HG03565 (cell line): ENCODE data around the gene HTRA1.

Experiments used
- ATAC-seq: cut with Tn5 transposase; IDR thresholded peaks from one replicate; pipeline ENCODE4 v1.9.1; 2021; ENCODE audit warnings: mild to moderate bottlenecking, moderate library complexity; ENCODE audit not compliant: unreplicated experiment

Gene HTRA1

DNA sequence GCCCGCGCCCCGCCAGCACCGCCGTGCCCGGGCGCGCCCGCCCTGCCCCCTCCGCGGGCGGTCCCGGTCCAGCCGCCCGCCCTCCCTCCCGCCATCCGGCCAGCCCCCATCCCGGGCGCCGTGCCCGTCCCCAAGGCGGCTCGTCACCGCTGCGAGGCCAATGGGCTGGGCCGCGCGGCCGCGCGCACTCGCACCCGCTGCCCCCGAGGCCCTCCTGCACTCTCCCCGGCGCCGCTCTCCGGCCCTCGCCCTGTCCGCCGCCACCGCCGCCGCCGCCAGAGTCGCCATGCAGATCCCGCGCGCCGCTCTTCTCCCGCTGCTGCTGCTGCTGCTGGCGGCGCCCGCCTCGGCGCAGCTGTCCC, at the start of gene HTRA1:
Gene HTRA1 (plus strand): TSS at position 187 of the 362 bp plus-strand sequence. CDS start 100 bp downstream, at position 287.
- ATAC-seq: no peak

DNA sequence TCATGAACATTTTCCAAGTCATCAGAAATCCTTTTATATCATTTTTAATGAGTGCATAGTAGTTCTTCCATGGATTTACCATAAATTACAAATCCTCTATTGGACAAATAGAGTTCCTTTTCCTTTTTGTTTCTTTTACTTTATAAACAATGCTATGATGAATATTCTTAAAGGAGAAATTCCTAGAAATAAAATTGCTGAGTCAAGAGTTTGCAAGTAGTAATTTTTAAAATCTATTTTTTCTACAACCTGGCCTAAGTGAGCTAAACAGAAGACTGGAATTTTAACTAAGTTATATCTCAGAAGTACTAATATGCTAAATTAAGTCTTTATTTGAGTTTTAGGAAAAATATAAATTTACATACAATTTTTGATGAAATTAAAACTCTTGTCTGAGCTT, 48.0 kb upstream of the HTRA1 start:
- no peak for ATAC-seq

DNA sequence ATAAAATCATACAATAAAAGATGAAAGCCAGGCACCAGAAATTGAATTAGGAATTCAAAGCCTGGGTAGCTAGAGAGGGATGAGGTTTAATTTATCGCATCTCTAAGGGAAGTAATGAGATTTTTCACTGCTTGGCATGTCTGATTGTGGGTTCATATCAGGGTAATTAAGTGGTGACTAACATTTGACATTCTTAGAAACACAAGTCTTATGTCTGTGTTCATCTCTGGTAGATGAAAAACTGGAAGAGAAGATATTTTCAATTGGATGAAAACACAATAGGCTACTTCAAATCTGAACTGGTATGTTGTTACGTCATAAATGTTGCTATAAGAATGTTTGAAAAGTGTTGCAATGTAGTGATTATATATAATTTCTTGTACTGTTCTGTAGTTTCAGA, 43.7 kb upstream of the HTRA1 start:
- no peak for ATAC-seq

DNA sequence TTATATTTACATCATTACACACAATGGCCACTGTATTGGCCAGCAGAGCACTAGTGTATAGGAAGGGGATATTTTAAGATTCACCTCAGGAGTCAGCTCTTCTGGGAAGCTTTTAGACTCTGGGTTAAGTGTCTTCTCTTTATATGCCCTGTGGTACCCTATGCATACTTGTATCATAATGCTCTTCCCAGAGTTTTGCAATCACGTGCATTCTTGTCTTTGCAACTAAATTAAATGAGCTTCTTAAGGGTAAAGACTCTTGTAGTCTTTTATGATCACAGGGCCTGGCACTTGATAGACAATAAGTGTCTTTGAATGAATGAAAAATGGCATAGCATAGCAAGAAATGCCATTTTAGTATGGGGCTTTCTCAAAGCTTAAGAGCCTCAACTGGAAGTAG, 42.3 kb upstream of the HTRA1 start:
- ATAC-seq: no peak

DNA sequence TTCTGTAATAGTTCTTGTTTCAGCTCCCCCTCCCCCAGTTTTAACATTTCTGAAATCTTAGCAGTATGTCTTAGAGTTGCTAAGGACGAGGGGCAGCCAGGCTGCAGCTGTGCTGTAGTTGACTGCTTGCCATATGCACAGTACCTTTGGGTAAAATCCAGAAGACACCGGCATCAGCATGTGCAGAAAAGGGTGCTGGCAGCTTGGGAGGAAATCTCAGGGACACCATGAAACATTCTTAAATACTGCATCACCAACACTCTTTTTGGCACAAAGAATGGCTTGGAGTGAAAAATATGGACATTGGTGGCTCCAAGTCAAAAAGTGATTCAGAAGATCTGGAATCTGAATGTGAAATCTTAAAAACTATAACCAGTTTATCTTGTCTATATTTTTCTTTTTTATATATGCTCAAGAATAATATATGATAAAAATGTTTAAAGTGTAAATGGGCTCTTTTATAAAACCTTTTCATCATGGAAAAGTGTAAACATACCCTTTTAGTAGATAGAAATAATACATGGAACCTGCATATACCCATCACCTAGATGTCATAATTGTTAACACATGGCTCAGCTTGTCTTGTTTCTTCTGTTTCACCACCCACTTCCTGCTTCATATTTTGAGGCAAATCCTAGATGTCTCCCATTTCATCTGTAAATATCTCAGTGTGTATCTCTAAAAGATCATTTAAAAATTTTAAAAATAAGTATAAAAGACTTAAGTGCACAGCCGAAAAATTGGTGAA, 41.3 kb upstream of the HTRA1 start:
- no peak for ATAC-seq

DNA sequence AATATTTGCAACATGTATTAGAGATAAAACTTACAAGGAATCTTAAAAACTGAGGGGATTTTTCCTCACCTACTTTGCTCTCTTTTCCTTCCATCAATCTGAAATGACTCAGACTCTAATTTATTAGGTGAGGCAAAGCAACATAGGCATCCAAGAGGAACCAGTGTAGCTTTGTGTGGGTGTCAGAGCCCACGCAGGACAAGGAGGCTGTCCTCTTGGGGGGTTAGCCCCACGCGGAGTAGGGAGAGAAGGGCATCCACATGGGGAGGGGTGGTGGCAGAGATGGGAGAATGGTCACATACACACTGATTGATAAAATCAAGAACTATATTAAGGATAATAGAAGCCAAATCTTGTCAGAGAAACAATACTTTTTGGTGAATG, 40.7 kb upstream of the HTRA1 start:
- ATAC-seq: no peak

DNA sequence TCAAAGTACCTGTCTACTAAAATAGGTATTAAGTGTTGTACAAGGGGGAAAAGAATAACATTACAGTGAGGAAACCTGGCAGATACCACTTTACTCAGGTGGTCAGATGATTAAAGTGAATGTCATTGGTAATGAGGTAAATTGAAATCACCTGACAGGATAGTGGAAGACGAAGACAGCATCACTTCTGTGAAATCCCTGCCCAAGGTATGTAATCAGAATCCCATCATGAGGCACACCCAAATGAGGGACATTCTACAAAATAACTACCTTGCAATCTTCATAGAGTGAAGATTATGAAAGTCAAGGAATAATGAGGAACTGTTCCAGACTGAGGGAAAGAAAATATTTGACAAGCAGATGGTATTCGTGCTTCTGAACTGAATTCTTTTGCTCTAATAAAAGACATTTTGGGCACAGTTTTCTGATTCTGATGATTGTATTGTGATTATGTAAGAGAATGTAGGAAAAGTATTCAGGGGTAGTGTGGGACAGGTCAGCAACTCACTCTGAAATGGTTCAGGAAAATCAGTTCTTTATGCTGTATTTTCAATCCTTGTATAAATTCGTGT, 40.2 kb upstream of the HTRA1 start:
- no peak for ATAC-seq

DNA sequence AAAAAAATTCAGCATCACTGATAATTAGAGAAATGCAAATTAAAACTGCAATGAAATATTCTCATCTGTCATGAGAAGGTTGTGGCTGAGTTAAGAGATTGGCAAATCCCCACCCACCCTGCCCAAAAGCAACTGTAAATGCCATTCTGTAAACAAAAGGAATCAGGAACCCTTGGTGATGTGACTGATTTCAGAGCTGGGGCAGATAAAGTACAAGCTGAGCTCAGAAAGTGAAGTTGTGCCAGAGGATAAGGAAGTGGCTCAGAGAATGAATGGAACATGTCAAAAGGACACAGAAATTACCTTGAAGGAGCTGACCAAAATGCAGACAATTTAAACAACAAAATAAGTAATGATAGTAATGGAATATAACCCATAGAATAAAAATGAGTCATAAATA, 39.6 kb upstream of the HTRA1 start:
- no peak for ATAC-seq

DNA sequence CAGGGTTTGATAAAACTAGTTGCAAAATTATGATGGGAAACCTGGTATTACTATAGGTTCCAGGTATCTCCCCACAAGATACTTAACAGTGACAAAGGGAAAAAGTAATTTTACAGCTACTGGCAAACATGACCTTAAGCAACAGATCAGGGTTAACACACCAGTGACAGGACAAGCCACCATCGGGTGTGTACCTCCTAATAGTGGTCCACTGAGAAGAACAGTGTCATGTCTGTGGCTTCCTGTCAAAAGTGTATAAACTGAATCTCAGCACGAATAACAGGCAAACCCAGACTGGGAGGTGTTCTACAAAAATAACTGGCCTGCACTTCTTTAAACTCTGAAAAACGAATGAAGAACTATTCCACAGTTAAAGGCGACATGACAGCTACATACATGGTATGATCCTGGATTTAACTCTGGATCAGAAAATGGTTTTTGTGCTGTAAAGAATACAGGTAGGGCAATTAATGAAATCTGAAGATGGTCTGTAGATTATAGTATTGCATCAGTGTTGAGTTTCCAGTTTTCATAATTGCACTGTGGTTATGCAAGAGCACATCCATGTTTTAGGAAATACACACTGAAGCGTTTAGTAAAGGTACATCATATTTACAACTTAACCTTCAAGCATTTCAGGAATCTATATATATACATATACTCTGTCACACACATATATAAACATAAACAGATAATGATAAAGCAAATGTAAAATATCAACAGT, 38.9 kb upstream of the HTRA1 start:
- no peak for ATAC-seq

DNA sequence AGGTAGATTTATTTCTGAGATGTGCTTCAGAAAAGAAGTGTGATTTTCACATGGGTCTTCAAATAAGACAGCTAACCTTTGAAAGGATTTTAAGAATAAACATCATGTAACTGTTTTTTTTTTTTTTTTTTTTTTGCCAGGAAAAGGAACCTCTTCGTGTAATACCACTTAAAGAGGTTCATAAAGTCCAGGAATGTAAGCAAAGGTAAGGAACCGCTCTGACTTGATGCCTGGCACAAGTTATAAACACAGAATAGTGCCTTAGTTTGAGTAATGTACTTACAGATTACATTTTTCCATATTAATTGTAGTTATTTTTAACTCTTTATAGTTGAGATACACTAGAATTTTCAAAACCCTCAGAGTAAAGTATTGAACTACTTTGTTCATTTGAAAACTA, 37.3 kb upstream of the HTRA1 start:
- no peak for ATAC-seq

DNA sequence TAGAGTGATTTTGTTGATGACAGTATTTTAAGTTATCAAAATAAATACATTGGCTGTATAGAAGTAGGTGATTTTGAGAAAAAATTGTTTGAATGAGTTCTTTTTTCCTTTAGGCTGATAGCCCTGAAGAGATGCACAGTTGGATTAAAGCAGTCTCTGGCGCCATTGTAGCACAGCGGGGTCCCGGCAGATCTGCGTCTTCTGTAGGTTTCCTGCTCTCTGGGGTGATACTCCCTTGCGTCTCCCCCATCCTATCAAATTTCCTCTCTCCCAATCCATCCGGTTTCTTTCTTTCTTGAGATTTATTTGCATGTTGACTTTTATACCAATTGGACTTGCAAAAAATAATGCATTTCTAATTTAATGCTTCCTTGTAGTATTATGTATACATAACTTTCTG, 34.5 kb upstream of the HTRA1 start:
- no peak for ATAC-seq

DNA sequence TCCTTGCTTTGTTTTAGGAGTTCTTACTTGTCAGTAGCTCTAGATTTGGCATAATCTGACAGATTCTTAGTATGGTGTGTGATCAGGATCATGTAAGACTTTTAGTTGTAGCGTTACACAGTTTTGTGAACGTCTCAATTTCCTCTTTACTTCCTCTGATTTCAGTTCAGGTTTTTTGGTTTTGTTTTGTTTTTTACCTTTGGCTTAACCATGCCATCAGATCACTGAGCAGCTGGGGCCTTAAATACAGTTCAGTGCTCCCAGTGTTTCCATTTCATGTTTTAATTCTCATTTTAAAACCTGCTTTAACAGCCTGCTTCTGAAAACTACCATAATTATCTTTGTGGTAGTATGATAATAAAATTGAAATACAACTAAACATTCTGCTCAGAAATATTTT, 34.1 kb upstream of the HTRA1 start:
- no peak for ATAC-seq

DNA sequence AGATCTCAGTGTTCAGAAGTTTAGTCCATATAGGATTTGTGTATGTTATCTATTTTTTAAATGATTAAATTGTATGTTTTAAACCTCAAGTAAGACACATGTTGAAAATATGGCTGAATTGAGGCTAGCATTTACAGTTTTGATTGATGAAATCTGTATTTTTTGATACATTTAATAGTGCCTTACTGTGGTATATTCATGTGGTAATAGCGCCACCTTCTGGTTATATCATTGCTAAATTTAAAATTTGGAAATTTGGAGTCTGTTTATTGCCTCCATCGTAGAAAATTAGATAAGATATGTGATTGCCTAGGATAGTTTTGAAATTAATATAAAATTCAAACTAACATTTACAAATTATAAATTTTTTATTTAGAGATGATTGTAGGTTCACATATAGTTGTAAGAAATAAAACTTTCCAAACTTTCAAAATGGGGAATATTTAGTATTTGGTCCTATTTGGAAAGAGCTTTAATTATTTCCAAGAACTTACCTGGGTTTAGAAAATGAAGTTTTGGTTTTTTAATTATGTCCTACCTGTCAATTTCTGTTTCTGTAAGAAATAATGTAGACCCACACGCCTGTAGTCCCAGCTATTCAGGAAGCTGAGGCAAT, 26.0 kb upstream of the HTRA1 start:
- ATAC-seq: no peak

DNA sequence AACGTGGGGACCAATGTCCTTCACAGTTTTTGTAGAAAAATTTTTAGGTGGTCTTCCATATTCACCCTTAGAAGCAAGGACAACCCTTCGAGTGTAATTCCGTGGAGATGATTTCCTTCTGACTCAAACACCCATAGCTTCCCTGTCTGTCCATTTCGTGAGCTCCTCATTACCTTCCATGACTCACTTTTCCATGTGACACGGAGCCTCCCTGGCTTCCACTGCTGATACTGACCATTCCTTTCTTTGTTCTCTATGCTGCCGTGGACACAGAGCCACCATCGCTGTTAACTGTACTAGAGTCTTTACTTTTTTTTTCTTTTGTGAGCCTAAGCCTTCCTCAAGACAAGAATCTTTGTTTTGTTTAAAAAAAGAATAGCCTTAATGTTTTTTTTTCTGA, 19.4 kb upstream of the HTRA1 start:
- no peak for ATAC-seq

DNA sequence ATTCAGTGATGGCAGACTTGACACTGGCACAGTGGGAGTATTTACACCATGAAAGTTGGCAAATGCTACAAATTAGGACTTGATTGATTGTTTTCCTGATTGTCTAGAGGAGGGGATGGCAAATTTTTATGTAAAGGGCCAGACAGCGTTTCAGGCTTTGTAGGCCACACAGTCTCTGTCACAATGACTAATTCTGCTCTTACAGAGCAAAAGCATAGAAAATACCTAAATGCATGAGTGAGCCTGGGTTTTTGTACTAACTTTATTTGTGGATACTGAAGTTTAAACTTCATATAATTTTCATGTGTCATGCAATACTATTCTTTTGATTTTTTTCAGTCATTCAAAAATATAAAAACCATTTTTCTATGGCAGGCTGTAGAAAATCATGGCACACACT, 15.9 kb upstream of the HTRA1 start:
- ATAC-seq: no peak

DNA sequence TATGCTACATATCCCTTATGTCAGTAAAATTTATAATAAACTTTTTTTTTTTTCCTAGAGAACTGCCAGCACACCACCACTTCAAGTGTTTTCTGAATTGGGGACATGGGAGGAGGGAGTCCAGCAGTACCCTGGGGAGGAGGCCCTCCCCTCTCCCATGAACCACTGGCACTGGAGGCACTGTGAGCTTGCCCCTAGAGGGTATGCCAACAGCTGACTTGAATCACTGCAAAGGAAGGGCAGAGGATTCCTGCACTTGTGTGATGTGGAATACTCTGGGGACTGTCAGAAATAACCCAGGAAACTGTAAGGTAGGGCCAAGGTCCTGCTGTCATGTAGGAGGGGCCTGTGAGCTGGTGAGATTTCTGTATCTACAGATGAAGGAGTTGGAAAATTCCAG, 15.4 kb upstream of the HTRA1 start:
- ATAC-seq: no peak

DNA sequence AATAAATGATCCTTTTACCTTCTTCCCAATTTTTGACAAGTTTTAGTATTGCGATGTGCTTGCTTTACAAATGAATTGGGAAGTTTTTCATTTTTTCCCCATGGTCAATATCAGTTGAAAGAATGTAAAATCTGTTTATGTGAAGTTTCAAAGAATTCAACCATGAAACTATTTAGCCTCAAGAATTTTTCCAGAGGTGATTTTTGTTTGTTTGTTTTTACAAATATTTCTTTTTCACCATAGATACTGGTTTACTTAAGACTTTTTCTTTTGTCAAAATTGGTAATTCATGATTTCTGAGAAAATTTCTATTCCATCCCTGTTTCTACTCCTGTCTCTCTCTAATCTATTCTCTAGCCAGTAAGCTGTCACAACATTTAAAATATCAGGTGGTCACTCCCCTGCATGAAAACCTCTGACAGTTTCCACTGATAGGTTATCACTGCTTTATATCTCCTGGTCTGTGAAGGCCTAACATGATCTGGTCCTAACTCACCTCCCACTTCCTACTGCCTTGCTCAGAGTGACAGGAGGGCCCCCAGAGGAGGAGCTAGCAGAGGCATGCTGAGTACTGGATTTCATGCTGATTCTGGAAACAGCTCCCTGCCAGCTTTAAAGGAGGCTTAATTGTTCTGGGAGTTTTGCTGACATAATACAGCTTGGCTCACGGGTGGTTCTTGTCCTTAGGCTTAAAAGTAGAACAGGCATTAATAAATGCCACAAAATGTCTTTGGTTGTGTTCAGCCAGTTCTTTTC, 14.5 kb upstream of the HTRA1 start:
- ATAC-seq: no peak

DNA sequence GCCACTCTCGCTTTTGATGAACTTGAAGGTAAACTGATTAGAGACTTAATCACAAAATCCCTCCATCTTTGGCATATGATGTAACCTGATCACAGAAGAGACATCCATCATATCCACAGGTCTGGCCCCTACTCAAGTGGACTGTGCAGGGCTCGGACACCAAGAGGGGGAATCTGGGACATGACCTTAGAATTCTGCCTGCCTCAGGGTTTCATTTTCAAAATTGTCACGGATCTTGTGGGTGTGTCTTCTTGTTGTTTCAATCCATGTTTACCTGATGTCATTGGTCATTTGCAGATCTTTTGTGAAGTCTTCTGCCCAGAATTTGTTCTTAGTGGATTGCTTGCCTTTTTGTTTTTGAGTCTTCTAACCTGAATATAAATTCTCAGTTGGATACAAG, 12.8 kb upstream of the HTRA1 start:
- ATAC-seq: no peak

DNA sequence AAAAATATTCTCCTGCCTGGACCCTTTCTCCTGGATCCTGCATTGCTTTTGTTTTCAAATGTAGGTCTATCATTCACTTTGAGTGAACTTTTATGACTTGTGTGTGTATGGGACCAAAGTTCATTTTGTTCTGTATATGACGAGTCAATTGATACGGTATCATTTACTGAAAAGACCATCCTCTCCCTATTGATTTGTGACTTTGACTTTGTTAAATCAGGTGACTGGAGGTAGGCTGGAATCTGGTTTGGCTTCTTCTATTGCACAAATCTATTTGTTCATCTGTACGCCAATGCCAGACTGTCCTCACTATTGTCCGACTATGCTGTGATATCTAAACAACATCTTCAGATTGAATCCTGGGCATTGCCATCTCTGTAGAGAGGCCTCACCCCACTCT, 12.2 kb upstream of the HTRA1 start:
- ATAC-seq: no peak

DNA sequence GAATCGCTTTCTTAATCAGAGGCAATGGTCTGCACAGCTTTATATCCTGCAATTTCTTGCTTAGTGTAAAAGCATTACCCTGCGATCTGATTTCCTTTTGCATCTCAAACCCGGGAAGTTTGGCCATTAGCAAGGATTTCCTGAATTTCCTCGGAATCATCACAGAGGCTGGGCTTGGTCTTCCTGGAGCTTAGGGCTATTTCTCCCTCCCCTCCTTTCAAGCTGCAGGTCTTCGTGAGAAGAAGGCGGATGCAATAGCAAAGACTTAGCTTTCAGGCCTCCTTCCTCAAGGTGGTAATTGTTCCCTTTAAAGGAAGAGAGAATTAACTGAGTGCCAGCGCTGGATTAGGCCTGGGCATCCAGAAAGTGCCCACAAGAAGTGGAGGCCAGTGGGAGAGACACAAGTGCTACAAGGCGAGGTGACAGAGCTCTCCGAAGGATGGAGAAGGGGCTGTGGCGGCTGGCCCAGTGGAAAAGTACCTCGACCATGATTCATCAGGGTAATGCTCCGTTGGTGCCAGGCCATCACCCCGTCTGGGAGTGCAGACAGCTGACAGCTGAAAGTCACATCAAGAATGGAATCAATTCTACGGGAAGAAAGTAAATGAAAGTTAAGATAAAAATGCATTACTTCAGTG, 10.9 kb upstream of the HTRA1 start:
- ATAC-seq: no peak

DNA sequence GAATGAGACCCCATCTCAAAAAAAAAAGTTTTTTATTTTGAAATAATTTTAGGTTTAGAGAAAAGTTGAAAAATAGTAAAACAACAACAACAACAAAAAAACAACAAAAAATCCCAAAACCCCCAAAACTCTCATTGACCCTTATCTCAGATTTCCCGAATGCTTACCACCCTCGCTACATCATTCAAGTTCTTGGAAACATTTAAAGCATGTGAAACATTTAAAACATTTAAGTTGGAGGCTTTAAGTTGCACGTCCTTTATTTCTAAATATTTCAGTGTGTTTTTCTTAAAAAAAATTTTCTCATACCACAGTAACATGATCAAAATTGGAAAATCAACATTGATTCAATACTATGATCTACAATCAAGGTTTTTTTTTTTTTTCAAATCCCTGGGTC, 7.3 kb upstream of the HTRA1 start:
- ATAC-seq: no peak
